HG03196 (cell line): Measurements from ENCODE around the gene SCAF1.
A peak's percentile ranks its signal among the peaks of the same experiment; 100 is the strongest.

ENCODE experiments used
- ATAC-seq: cut with Tn5 transposase; IDR thresholded peaks from one replicate; pipeline ENCODE4 v1.9.1; 2021; ENCODE audit not compliant: unreplicated experiment

SCAF1 gene

DNA sequence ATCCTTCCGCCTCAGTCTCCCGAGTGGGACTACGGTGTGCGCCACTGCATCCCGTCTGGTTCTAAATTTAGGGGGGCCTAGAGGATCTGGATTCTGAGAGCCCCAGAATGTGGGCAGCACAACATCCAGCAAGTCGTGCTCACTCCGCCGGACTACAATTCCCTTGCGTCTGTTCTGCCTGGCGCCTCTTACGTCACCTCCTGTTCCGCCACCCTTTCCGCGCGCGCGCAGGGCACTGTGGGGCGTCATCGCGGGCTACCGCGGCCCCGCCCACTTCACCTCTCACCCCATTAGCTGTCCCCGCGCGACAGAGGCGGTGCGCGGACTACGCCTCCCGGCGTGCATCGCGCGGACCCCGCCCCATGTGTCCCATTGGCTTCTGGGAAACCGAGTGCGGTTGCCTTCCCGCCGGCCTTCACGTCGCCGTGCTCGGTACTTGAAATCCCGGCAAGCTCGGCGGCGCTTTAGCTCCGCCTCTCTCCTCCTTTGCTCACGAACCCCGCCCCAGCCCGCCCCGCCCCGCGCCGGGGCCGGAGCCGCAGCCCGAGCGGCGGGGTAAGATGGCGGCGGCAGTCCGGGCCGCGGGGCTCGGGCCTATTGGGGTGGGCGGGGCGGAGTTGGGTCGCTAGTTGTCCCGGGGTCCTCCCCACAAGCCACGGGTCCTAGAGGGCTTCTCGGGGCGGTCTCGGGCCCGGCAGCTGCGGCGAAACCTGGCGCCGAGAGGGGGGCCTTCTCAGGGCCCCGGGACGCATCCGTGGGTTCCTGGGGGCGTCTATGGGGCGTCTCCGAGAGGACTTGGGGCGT lies at the start of gene SCAF1:
Gene SCAF1 (plus strand): TSS at position 522 of the 804 bp plus-strand sequence. CDS start 2,818 bp downstream, outside the sequence.
- peak; percentile 55 for ATAC-seq

GRCh38 chr19:49592486-49593232 lies 49.4 kb upstream of the SCAF1 start:
- ATAC-seq, result no peak

DNA sequence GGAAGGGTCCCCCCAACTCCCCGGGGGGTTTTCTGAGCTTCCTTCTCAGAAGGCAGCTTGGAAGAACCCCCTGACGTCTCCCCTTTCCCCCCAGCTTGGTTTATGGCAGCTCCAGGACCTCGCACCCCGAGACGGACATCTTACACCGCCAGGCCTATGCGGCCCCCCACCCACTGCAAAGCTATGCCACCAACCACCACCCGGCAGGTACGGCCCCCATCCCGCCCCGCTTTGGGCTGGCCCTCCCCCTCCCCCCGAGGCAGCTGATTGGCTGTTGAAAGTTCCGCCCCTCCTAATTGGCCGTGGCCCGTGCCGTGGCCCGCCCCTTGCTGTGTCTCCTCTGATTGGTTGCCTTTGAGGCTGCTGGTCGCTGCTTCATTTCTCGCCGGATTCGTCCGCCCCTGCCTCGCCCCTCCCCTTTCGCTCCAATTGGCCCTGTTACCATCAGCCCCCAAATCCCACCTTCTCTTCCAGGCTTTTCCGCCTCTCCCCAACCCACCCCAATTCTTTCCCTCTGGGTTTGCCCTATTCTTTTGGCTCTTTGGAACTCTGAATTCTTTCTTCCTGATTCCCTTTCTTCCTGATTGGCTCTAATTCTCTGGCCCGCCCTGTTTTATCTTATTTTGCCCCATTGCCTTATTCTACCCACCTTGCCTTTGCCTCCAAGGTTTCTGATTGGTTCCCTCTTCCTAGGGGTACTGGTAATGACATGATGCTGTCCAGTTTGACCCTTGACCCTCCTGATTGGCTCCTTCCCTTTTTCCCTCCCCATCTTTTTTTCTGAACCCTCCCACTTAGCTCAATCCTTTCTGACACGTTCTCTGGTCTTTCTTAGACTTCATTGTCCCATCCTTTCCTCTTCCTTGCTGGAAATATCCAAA lies 48.5 kb upstream of the SCAF1 start:
- ATAC-seq, result peak; percentile 32

GRCh38 chr19:49594157-49594992 lies 47.6 kb upstream of the SCAF1 start:
- no peak for ATAC-seq

GRCh38 chr19:49594993-49595818 lies 46.8 kb upstream of the SCAF1 start:
- no peak for ATAC-seq

- ATAC-seq, result no peak
These were observed 46.1 kb upstream of the SCAF1 start for GRCh38 chr19:49595819-49596404.

GRCh38 chr19:49596407-49596806 lies 45.6 kb upstream of the SCAF1 start:
- ATAC-seq, result no peak

- ATAC-seq, result no peak
These were observed 44.9 kb upstream of the SCAF1 start for GRCh38 chr19:49596954-49597702.

DNA sequence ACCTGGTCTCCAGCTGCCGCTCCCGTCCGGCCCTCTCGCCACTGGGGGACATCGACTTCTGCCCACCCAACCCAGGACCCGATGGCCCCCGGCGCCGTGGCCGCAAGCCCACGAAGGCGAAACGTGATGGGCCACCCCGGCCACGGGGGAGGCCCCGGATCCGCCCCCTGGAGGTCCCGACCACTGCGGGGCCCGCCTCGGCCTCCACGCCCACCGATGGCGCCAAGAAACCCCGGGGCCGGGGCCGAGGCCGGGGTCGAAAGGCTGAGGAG lies 44.4 kb upstream of the SCAF1 start:
- no peak for ATAC-seq

GRCh38 chr19:49599378-49600295 lies 42.4 kb upstream of the SCAF1 start:
- ATAC-seq, result no peak

- ATAC-seq, result no peak
These were observed 40.4 kb upstream of the SCAF1 start for GRCh38 chr19:49601482-49602038.

DNA sequence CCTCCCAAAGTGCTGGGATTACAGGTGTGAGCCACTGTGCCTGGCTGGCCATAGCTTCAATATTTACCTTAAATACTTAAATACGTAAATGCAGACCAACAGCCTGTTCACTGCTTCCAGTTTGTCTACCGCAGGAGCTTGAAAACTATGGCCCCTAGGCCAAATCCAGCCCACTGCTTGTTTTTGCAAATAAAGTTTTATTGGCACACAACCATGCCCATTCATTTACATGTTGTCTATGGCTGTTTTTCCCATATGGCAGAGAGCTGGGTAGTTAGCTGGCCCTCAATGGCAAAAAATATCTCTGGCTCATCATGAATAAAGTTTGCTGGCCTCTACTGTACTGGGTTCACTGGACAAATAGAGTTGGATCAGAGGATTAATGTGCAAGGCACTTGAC lies 39.2 kb upstream of the SCAF1 start:
- ATAC-seq, result no peak

DNA sequence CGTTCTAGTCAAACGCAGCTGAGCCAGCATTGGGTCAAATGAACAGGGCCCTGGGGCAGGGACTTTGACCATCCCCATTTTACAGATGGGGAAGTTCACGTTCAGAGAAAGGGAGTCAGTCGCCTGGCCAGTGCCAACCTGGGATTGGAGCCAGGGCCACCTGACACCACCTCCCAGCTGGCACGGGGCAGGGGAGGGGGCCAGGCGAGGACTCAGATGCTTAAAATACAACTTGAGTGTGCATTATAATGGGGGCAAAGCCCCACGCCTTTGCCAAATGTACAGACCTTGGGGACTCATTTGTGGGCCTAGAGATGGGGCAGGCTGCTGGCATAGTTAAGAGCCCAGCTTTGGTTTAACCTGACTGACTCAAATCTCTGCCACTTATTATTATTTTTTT lies 36.4 kb upstream of the SCAF1 start:
- ATAC-seq, result no peak

- ATAC-seq, result no peak
These were observed 32.4 kb upstream of the SCAF1 start for GRCh38 chr19:49609499-49610092.

GRCh38 chr19:49613374-49613773 lies 28.6 kb upstream of the SCAF1 start:
- ATAC-seq, result no peak

GRCh38 chr19:49614096-49614833 lies 27.7 kb upstream of the SCAF1 start:
- ATAC-seq, result no peak
